ENCODE results near the gene LCE6A.

The LCE6A gene

GRCh38 chr1:152842556-152842955, at the start of gene LCE6A:
Gene LCE6A (plus strand): TSS chr1:152842856. CDS start chr1:152843521, 665 bp downstream.
- no peak for FAIRE-seq

GRCh38 chr1:152795686-152796085, 47.0 kb upstream of the LCE6A start:
- no peak for FAIRE-seq

GRCh38 chr1:152796421-152796820, 46.2 kb upstream of the LCE6A start, which contains the start of gene LCE1D:
Gene LCE1D (plus strand): TSS chr1:152796721. CDS start chr1:152797795, 1,074 bp downstream.
- FAIRE-seq, result no peak

- FAIRE-seq, result no peak
Observed at GRCh38 chr1:152801333-152801732, 41.3 kb upstream of the LCE6A start.

- FAIRE-seq, result no peak
Observed at GRCh38 chr1:152806576-152806975, 36.1 kb upstream of the LCE6A start, which contains the start of gene LCE1C. Gene LCE1C (minus strand): TSS chr1:152806651. CDS start chr1:152805478, 1,173 bp downstream.

- no peak for FAIRE-seq
Observed at GRCh38 chr1:152811050-152811449, 31.6 kb upstream of the LCE6A start.

- no peak for FAIRE-seq
Observed at GRCh38 chr1:152811671-152812070, 31.0 kb upstream of the LCE6A start, which contains the start of gene LCE1B. Gene LCE1B (plus strand): TSS chr1:152811971. CDS start chr1:152812447, 476 bp downstream.

- FAIRE-seq, result no peak
Observed at GRCh38 chr1:152817309-152817708, 25.3 kb upstream of the LCE6A start.

GRCh38 chr1:152823294-152823693, 19.4 kb upstream of the LCE6A start:
- no peak for FAIRE-seq

GRCh38 chr1:152824964-152825363, 17.7 kb upstream of the LCE6A start:
- FAIRE-seq, result no peak

GRCh38 chr1:152827173-152827572, 15.5 kb upstream of the LCE6A start, which contains the start of gene LCE1A:
Gene LCE1A (plus strand): TSS chr1:152827473. CDS start chr1:152827473, 0 bp downstream.
- FAIRE-seq, result no peak

GRCh38 chr1:152836870-152837269, 5.8 kb upstream of the LCE6A start:
- no peak for FAIRE-seq

GRCh38 chr1:152855661-152856060, 13.0 kb downstream of the LCE6A start:
- no peak for FAIRE-seq

GRCh38 chr1:152858062-152858461, 15.4 kb downstream of the LCE6A start:
- no peak for FAIRE-seq

- no peak for FAIRE-seq
Observed at GRCh38 chr1:152859696-152860095, 17.0 kb downstream of the LCE6A start, which contains the start of gene LCE7A. Gene LCE7A (plus strand): TSS chr1:152859996. CDS start chr1:152860698, 702 bp downstream.

GRCh38 chr1:152860129-152860528, 17.5 kb downstream of the LCE6A start:
- FAIRE-seq, result no peak

- no peak for FAIRE-seq
Observed at GRCh38 chr1:152861374-152861773, 18.7 kb downstream of the LCE6A start.

- no peak for FAIRE-seq
Observed at GRCh38 chr1:152864443-152864842, 21.8 kb downstream of the LCE6A start.

GRCh38 chr1:152866321-152866720, 23.7 kb downstream of the LCE6A start:
- no peak for FAIRE-seq

GRCh38 chr1:152869808-152870419, 27.3 kb downstream of the LCE6A start:
- FAIRE-seq, result no peak

- FAIRE-seq, result no peak
Observed at GRCh38 chr1:152870831-152871730, 28.4 kb downstream of the LCE6A start.

- no peak for FAIRE-seq
Observed at GRCh38 chr1:152871731-152872126, 29.1 kb downstream of the LCE6A start.

GRCh38 chr1:152873495-152873894, 30.8 kb downstream of the LCE6A start:
- no peak for FAIRE-seq

Measured in endometrium (tissue), 2 donors.